Measurements from ENCODE around the gene RPUSD1. TPM values are rescaled to one million over a fixed set of nuclear protein-coding genes. Genes with fewer than 3 reads are reported as not detected.
A peak's percentile ranks its signal among the peaks of the same experiment; 100 is the strongest.

The RPUSD1 gene
- total RNA-seq, 1 experiment from 2014 or later: 59.9 TPM

DNA sequence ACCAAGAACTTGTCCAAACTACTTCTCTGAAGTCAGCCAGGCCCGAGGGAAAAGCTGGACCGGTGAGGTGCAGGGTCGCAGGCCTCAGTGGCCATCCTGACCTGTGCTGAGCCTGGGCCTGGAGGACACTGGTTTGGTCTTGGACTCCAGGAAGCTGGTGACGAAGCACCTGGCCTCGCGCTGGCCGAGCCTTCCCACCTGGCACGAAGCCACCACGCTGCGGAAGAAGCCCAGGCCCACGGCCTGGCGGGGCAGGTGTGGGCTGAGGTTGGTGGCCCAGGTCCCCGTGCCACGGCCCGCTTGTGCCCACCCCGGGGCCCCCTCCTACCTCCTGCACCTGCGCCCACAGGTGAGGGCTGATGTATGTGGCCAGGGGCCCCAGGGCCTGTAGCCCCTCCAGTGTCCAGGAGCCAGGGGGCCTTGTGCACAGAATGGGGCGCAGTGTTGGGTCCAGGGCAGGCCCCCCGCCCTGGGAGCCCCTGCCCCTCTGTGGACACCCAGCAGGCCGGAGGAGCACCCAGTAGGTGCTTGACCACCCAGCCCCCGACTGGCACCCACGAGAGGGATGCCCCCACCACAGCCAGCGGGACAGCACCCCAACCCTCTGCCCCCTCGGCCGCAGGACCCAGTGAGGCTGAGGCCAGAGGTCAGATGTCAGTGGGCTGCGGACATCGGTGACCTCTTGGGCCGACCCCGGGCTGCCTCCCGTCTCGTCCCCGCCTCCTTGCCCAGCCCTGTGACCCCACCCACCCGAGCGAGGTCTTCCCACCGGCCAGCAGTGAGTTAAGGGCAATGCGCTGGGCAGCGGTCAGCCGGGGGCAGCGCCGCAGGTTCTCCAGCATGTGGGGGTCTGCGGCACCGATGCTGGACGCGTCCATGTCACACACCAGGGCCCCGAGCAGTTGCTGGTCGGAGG lies 13.8 kb downstream of the RPUSD1 start:
- peak; percentile 27 for ATAC-seq
- RAD21 ChIA-PET (ENCODE audit: low non-redundant PET in 1 of 2, low total read pairs in 2 of 2, uncharacterized antibody in 2 of 2, unreplicated experiment in 2 of 2): no interaction called here
- no peaks in the 10 kb centered on the region for H4K20me1 ChIP-seq (ENCODE audit: insufficient read depth)
- no peak for TF ChIP-seq RAD21 (IDR thresholded peaks at IDR 0.05; ENCODE audit: low read depth)
- TF ChIP-seq POLR2AphosphoS5 (IDR thresholded peaks at IDR 0.05; ENCODE audit: low read depth, low read length): 0 out of 2 replicates have a peak, but pooled peaks have one; percentile 9
- no peak for TF ChIP-seq YY1 (IDR thresholded peaks at IDR 0.05; ENCODE audit: extremely low read depth, insufficient replicate concordance, low read depth, low read length)
- no peak for TF ChIP-seq ZNF274 (IDR thresholded peaks at IDR 0.05; ENCODE audit: low read depth, low read length)
- TF ChIP-seq, protein P1, sequence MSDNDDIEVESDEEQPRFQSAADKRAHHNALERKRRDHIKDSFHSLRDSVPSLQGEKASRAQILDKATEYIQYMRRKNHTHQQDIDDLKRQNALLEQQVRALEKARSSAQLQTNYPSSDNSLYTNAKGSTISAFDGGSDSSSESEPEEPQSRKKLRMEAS (IDR thresholded peaks at IDR 0.05): peak; percentile 53; the same call in 1 of the 2 replicates
- TF ChIP-seq JUND (IDR thresholded peaks at IDR 0.05): no peak
- no peak for TF ChIP-seq FOSL1 (IDR thresholded peaks at IDR 0.05; ENCODE audit: low read depth)
- TF ChIP-seq CBX3 (IDR thresholded peaks at IDR 0.05; ENCODE audit: low read depth): no peak
- no peak for TF ChIP-seq EZH2phosphoT487 (IDR thresholded peaks at IDR 0.05; ENCODE audit: borderline replicate concordance)
- H3K36me3 ChIP-seq (ENCODE audit: control insufficient read depth in 1 of 2, insufficient read depth in 2 of 2, low read length in 2 of 2): no peaks in the 10 kb centered on the region
- BruUV-seq (replicated peaks): no TSS peak
- peaks cover 36 to 55% of the 10 kb centered on the region in 2 experiments for H3K4me1 ChIP-seq (ENCODE audit: control insufficient read depth in 1 of 2, insufficient read depth in 2 of 2, low read length in 2 of 2)
- DNase-seq (ENCODE audit: low read depth, low spot score): no peak
- POLR2A ChIA-PET: interaction anchor here (1.4 kb wide), 1 partner anchor 14 kb away, joined by 3 read pairs; the partner anchor contains the start of genes CHTF18 and RPUSD1
- H3K79me2 ChIP-seq (ENCODE audit: insufficient read depth, low read length): no peaks in the 10 kb centered on the region
- peak overlapping the region in 1 of 2 experiments; percentile 28; a peak in 1 of 4 replicates for H3K4me3 ChIP-seq (replicated peaks in 1 of 2; ENCODE audit: low read depth in 1 of 2, low read length in 2 of 2)
- H3K27ac ChIP-seq (ENCODE audit: low read depth, low read length): peak overlapping the region; percentile 53
- H3K9me3 ChIP-seq (ENCODE audit: control insufficient read depth in 1 of 2, insufficient read depth in 1 of 2, low read depth in 1 of 2, low read length in 2 of 2): no peaks in the 10 kb centered on the region
- no peaks in the 10 kb centered on the region for H3K9me2 ChIP-seq (ENCODE audit: insufficient read depth)
- peak overlapping the region; percentile 53 for H3K9ac ChIP-seq (ENCODE audit: low read length)
- no peaks in the 10 kb centered on the region for H3K27me3 ChIP-seq (ENCODE audit: insufficient read depth, low read length)
- intact Hi-C loops (cut with micrococcal nuclease): no loop called here
- CTCF ChIA-PET: no interaction called here
- no peak overlapping the region for H2AFZ ChIP-seq (ENCODE audit: low read depth, low read length, poor library complexity, severe bottlenecking)
- H3K4me2 ChIP-seq (ENCODE audit: low read length): peak overlapping the region; percentile 74

Data from HCT116 (cell line).